Measurements from ENCODE around the gene BIN1.

The BIN1 gene

GRCh38 chr2:127088706-127089105 lies 18.2 kb downstream of the BIN1 start:
- no peak for DNase-seq

GRCh38 chr2:127087791-127088495 lies 19.0 kb downstream of the BIN1 start:
- DNase-seq: peak; percentile 88

- DNase-seq: peak; percentile 75
These were observed 19.8 kb downstream of the BIN1 start for GRCh38 chr2:127086990-127087790.

- peak; percentile 50 for DNase-seq
These were observed 21.7 kb downstream of the BIN1 start for GRCh38 chr2:127085317-127085681.

- DNase-seq: peak; percentile 60
These were observed 22.2 kb downstream of the BIN1 start for GRCh38 chr2:127084611-127085316.

- DNase-seq: no peak
These were observed 23.0 kb downstream of the BIN1 start for GRCh38 chr2:127083819-127084503.

GRCh38 chr2:127082974-127083373 lies 24.0 kb downstream of the BIN1 start:
- no peak for DNase-seq

GRCh38 chr2:127081826-127082633 lies 24.9 kb downstream of the BIN1 start:
- peak; percentile 61 for DNase-seq

GRCh38 chr2:127080938-127081755 lies 25.8 kb downstream of the BIN1 start:
- peak; percentile 68 for DNase-seq

GRCh38 chr2:127080226-127080937 lies 26.6 kb downstream of the BIN1 start:
- DNase-seq: peak; percentile 96

- DNase-seq: no peak
These were observed 27.5 kb downstream of the BIN1 start for GRCh38 chr2:127079358-127079920.

- no peak for DNase-seq
These were observed 28.2 kb downstream of the BIN1 start for GRCh38 chr2:127078666-127079270.

GRCh38 chr2:127078028-127078427 lies 28.9 kb downstream of the BIN1 start:
- no peak for DNase-seq

- DNase-seq: no peak
These were observed 30.0 kb downstream of the BIN1 start for GRCh38 chr2:127076924-127077323.

- no peak for DNase-seq
These were observed 30.7 kb downstream of the BIN1 start for GRCh38 chr2:127076290-127076689.

- DNase-seq: no peak
These were observed 31.1 kb downstream of the BIN1 start for GRCh38 chr2:127075821-127076220.

- no peak for DNase-seq
These were observed 32.0 kb downstream of the BIN1 start for GRCh38 chr2:127074936-127075335.

- DNase-seq: no peak
These were observed 32.6 kb downstream of the BIN1 start for GRCh38 chr2:127074358-127074757.

GRCh38 chr2:127072970-127073369 lies 34.0 kb downstream of the BIN1 start:
- DNase-seq: no peak

- peak; percentile 54 for DNase-seq
These were observed 34.6 kb downstream of the BIN1 start for GRCh38 chr2:127072396-127072795.
